Epithelial cell of esophagus (primary cell): ENCODE results near the gene CAB39L.

Experiments used
- DNase-seq: peaks from one replicate; pipeline ENCODE4 v3.0.0; 2010; ENCODE audit warnings: low read depth
- H3K4me3 ChIP-seq: 2 replicates; pipeline ENCODE4 v1.5.1; 2011; ENCODE audit warnings: mild to moderate bottlenecking, low read length, control low read depth
- TF ChIP-seq, protein P1 (sequence below): IDR thresholded peaks from 2 replicates; pipeline ENCODE4 v1.5.1; 2011; ENCODE audit warnings: low read depth, mild to moderate bottlenecking, low read length, control low read depth, inconsistent platforms; ENCODE audit not compliant: insufficient read depth; ENCODE audit errors: missing control alignments

The CAB39L gene

DNA sequence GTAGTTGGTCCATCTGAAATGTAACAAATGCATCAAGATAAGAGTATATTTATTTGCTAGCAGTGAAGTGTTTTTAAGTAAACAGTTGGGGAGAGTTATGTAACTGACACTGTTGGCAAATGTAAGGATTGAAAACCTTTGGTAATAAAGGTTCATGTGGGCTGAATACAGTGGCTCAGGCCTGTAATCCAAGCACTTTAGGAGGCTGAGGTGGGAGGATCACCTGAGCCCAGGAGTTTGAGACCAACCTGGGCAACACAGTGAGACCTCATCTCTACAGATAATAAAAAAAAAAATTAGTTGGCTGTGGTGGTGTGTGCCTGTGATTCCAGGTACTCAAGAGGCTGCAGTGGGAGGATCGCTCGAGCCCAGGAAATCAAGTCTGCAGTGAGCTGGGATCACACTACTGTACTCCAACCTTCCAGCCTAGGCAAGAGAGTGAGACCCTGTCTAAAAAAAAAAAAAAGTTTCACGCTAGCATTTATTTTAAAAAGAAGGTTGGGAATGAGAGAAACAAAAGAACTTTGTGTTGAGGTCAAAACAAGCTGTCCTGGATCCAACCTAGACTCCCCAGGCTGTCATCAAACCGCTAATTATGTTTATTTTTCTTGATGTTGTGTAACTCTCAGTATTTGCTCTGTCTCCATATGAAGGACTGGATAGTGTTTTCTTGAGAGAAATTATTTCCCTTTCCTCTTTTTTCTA lies 20.9 kb upstream of the CAB39L start:
- H3K4me3 ChIP-seq, result no peak overlapping the region
- DNase-seq, result no peak
- TF ChIP-seq, protein P1, sequence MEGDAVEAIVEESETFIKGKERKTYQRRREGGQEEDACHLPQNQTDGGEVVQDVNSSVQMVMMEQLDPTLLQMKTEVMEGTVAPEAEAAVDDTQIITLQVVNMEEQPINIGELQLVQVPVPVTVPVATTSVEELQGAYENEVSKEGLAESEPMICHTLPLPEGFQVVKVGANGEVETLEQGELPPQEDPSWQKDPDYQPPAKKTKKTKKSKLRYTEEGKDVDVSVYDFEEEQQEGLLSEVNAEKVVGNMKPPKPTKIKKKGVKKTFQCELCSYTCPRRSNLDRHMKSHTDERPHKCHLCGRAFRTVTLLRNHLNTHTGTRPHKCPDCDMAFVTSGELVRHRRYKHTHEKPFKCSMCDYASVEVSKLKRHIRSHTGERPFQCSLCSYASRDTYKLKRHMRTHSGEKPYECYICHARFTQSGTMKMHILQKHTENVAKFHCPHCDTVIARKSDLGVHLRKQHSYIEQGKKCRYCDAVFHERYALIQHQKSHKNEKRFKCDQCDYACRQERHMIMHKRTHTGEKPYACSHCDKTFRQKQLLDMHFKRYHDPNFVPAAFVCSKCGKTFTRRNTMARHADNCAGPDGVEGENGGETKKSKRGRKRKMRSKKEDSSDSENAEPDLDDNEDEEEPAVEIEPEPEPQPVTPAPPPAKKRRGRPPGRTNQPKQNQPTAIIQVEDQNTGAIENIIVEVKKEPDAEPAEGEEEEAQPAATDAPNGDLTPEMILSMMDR, result no peak

GRCh38 chr13:49464085-49464484 lies 20.2 kb upstream of the CAB39L start:
- DNase-seq, result no peak
- TF ChIP-seq, protein P1, result no peak
- no peak overlapping the region for H3K4me3 ChIP-seq

DNA sequence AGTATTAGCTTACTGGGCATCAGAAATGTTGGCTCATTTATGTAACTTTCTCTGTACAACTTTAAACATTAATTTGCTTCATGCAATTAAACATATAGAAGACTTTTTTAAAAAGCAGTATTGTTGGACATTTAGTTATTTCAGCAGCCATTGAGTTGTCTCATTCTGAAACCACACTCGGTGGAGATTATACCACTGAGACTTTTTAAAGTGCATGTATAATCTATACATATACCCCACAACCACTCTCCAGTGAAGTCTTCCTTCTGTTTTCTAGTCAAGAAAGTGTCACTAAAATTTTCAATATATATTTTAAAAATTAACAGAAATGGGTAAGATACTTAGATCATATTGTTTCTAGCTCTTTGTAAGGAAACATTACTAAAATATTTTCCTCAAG lies 15.7 kb upstream of the CAB39L start:
- DNase-seq, result no peak
- TF ChIP-seq, protein P1, result no peak

DNA sequence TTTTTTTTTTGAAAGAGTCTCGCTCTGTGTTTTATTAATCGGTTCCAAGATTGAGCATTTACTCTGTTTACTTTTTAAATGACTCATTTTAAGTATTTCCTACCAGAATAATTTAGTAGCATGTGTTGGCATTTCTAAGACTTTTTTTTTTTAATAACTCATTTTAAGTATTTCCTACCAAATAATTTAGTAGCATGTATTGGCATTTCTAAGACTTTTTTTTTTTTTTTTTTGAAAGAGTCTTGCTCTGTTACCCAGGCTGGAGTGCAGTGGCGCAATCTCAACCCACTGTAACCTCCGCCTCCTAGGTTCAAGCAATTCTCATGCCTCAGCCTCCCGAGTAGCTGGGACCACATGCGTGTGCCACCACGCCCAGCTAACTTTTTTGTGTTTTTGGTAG lies 13.4 kb upstream of the CAB39L start:
- TF ChIP-seq, protein P1, result no peak
- DNase-seq, result no peak
- no peak overlapping the region for H3K4me3 ChIP-seq

More for the DNA sequence above, 15.7 kb upstream of the CAB39L start:
- H3K4me3 ChIP-seq, result no peak overlapping the region

DNA sequence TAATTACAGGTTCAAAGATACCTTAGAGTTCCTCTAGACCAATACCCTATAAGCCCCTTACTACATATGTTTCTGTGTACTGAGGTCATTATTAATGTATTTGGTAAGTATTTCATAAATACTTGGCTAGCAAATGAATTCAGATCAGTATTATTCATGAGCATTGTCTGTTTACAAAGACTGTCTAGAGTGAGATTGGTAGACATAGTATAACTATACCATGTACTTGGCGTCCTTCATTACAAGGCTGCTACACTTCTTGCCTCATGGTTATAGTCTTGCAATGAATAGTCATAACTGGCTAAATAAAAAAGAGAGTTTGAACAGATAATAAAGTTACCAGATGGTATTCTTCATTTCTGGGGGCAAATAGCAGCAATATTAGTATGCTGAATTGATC lies 12.3 kb upstream of the CAB39L start:
- TF ChIP-seq, protein P1, result no peak
- H3K4me3 ChIP-seq, result no peak overlapping the region
- DNase-seq, result no peak

DNA sequence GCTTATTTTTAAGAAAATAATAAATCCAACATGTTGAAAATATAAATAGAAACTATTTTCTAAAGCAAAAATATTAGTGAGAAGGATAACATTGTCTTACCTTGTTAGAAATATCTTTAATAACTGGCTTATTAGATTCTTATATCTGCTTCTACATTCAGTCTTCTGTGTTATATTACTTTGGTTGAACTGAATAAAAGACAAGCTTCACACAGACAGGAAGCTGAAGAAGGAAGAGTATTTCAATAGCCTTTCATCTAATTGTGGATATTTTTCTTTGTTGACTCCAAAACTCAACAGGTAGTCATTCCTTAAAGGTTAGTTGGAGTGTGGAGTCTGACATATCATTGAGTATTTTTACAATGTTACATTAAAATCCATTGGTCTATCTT lies 11.1 kb upstream of the CAB39L start:
- TF ChIP-seq, protein P1, result no peak
- no peak overlapping the region for H3K4me3 ChIP-seq
- DNase-seq, result no peak

DNA sequence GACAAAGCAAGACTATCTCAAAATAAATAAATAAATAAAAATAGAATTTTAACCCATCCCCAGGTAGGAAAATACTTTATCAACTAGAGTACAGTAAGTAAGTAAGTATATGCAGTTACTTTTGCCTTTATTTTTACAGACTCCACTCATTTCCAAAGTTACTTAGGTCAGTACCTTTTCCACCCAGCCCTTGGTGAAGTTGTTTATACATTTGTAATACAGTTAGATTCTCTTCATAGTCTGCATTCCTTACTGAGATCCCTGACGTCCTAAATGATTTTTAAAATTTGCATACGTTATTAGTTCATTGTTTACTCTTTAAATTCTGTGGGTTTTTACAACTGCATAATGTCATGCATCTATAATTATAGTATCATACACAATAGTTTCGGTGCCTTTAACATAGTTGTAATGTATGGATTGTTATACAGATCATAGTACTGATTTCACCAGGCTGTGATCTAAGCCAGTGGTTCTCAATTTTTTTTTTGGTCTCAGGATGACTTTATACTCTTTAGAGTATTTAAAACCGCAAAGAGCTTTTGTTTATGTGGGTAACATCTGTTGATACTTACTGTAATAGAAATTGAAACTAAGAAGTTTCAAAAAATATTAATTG lies 10.6 kb upstream of the CAB39L start:
- H3K4me3 ChIP-seq, result no peak overlapping the region
- DNase-seq, result no peak
- TF ChIP-seq, protein P1, result no peak
